T-helper 9 cell (primary cell): ENCODE measurements around the gene FN1.
"Not testable (repeated sequence)": the region's sequence is repeated elsewhere in the genome, so short reads cannot be mapped to it uniquely, and the experiment has no call there.

Source experiments
- DNase-seq: peaks from one replicate; pipeline ENCODE4 v3.0.0-alpha.2; 2020

Gene FN1

GRCh38 chr2:215324811-215325210, 111.1 kb downstream of the FN1 start:
- DNase-seq = no peak

- DNase-seq = no peak
Measured at GRCh38 chr2:215320679-215321078, 115.2 kb downstream of the FN1 start.

DNA sequence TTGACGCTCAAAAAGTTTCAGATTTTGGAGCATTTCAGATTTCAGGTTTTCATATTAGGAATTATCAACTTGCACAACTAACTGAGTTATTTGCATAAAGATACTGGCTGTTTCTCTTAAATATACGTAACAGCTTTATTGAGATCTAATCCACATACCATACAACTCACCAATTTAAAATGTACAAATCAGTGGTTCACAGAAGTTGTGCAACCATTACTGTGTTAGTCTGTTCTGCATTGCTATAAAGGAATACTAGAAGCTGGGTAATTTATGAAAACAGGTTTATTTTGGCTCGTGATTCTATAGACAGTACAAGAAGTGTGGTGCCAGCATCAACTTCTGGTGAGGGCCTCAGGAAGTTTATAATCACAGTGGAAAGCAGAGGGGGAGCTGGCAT, 115.8 kb downstream of the FN1 start:
- no peak for DNase-seq

DNA sequence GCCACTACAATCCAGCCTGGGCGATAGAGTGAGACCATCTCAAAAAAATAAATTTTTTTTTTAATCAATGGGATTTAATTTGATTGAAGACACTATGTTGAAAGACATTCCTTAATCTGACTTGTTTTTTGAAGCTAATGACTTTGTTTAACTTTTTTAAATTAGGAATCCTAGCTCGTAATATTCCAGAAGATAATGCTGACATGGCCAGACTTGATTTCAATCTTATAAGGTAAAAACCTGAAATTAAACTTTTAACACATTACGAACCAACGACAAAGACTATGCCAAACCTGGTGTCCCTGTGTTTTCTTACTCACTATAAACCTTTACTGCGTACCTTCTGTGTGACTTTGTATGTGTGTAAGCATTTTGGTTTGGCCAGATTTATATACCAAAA, 116.4 kb downstream of the FN1 start:
- no peak for DNase-seq

GRCh38 chr2:215316336-215316735, 119.5 kb downstream of the FN1 start:
- no peak for DNase-seq

DNA sequence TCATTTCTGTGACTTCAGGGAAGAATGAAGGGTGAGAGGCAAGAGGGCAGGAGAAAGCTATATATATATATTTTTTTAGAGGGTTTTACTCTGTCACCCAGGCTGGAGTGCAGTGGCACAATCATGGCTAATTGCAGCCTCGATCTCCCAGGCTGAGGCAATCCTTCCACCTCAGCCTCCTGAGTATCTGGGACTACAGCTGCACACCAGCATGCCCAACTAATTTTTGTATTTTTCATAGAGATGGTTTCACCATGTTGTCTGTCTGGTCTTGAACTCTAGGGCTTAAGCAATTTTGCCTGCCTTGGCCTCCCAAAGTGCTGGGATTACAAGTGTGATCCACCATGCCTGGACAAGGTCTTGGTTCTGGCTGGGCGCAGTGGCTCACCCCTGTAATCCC, 120.6 kb downstream of the FN1 start:
- no peak for DNase-seq

- DNase-seq = no peak
Measured at GRCh38 chr2:215314896-215315295, 121.0 kb downstream of the FN1 start.

- no peak for DNase-seq
Measured at GRCh38 chr2:215313255-215313613, 122.6 kb downstream of the FN1 start.

DNA sequence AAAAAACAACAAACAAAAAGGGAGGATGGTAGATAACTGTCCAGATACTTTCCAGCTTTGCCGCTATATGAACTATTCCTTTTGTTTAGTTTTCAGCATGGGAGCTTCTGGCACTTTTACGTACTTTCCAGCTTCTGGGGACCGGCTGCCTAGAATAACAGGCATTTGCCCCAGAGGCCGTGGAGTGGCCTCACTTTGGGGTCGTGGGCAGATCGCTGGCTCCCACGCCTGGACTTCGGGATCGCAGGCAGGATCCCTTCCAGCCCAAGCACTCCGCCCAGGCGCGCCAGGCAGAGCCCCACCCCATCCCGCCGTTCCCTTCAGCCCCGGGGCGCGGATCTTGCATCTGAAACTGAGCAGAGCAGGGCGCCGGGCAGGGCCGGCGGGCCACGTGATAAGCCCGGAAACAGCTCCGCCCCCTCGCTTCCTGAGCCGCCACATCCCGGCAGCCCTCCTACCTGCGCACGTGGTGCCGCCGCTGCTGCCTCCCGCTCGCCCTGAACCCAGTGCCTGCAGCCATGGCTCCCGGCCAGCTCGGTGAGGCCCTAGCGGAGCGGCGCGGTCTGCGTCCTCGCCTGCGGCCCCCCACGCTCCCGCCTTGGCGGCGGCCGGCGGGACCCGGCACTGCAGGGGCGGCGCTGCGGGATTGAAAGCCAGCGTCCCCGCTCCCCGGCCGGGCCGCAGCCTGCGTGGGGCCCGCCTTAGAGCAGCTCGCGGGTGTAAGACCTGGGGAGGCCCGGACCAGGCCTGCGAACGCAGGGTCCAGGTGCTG, 124.1 kb downstream of the FN1 start, which contains the start of gene ATIC:
Gene ATIC (plus strand): TSS at position 435 of the 772 bp plus-strand sequence. CDS start 84 bp downstream, at position 519.
- DNase-seq = peak; percentile 83

DNA sequence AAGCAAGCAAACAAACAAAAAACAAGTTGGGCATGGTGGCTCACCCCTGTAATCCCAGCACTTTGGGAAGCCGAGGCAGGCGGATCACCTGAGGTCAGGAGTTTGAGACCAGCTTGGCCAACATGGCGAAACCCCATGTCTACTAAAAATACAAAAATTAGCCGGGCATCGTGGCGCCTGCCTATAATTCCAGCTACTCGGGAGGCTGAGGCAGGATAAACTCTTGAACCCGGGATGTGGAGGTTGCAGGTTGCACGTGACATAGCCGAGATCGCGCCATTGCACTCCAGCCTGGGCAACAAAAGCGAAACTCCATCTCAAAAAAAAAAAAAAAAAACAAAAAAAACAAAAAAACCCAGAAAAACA, 124.6 kb downstream of the FN1 start:
- DNase-seq = not testable (repeated sequence)
